Measurements from ENCODE around the gene ITPR2.
"Not testable (repeated sequence)": the region's sequence is repeated elsewhere in the genome, so short reads cannot be mapped to it uniquely, and the experiment has no call there.

ITPR2 gene

DNA sequence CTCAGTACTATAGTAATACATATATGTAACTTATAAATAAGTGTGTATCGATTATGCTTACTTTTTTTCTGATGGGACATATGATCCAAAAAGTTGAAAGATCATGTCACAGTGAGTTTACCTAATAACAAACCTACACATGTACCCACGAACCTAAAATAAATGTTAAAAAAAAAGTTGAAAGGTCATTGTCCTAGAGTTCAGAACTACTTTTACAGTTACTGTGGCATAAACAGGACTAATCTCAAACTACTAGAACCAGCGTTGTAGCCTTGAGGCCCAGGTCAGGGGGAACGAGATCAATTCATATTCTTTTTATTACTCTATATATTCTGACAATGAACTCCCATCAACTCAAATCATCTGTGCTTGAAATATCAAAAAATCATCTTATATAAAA, 81.8 kb downstream of the ITPR2 start:
- no peak for DNase-seq

DNA sequence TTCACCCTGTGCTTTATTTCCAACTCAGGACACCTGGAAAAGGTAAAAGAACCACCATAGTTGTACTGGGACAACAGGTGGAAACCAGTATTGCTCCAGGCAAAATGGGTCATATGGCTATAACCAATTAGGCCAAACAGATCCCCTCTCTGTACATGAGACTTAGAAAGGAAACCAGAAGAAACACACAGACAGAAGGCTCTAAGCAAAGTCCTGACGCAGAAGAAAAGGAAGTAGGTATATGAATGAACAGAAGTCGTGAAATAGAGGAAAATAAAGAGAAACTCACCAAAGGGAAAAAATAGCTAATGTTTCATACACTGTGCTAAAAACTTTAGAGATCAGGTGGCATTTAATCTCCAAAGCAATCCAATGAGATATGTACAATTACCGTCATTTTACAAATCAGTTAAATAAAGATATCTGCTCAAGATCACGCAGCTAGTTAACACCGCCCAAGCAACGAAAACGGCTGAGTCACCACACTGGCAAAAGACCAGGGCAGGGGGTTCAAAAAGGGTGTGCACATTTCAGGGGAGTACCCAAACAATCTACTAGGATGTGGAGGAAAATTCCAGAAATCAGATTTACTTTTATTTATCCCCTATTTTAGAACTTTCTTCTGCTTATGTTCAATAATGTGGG, 82.3 kb downstream of the ITPR2 start:
- no peak for DNase-seq

DNA sequence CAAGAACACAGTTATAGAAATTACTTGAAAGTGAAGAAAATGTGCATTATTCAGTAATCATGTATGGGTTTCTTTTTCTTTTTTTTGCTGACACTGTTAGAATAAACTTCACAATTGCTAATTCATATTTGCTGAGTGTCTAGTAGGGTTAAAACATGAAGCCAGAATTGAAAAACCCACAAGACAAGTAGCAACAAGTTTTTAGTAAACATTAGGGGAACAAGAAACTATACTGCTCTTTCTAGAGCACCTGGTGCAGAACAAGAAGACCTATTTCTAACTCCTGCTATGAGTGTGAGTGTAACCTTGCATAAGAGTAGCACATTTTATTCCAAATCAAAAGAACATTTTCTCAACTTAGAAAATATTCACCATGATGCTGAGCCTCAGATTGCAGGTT, 83.2 kb downstream of the ITPR2 start:
- no peak for DNase-seq

- no peak for DNase-seq
Observed at GRCh38 chr12:26748741-26749431, 84.1 kb downstream of the ITPR2 start.

GRCh38 chr12:26748412-26748740, 84.6 kb downstream of the ITPR2 start:
- no peak for DNase-seq

DNA sequence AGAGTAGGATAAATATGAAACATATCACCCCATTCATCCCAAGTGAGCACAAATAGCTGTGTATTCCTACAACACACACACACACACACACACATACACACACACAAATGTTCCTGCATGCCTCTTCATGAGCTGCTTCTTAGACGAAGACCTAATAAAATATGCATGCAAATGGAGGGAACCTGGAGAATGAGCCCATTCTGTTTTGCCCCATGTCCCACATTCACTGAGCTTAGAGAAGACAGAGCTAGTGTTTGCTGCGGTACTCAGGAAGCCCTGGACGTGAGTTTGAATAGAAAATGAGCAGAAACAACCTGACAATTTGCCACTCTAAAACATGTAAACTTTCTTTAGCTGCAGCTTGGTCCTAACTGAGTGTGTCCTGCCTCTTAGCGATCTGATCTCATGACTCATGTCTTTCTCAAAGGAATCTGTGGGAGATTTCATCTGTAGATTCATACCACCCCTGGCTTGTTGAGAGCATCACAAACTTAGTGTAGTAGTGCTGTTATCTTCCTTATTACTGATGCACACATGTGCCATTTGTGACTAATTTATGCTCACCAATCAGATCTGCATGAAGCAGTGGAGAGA, 86.8 kb downstream of the ITPR2 start:
- no peak for DNase-seq

DNA sequence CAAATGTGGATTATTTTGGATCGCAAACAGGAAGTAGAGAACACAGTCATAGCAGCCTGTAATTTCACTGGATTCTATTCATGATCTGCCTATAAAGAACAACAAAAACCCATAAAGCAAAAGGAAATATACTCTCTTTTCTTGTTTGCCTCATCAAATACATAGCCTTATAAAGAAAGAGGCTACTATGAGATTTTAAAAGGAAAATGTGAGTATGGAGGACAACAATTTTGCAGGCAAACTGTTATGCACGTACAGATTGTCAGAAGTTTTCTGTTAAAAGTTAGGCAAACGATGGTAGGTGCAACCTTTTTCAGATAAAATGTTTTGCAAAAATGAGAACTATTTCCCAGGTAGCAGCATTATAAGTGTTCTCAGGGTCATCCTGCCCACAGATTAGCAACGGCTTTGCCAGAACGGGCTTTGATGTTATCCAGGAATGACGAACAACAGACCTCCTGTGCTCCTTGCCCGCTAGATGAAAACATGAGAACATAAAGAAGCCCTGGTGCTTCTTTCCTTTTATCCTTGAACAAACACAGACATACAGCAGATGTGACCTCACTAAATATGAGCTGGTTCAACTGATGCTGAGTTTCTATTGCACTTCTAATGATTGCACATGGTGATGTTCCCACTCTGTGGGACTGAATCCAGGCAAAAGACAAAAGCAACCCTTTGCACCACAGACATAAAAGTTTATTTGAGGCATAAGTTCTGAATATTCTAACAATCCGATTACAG, 88.1 kb downstream of the ITPR2 start:
- DNase-seq = no peak

DNA sequence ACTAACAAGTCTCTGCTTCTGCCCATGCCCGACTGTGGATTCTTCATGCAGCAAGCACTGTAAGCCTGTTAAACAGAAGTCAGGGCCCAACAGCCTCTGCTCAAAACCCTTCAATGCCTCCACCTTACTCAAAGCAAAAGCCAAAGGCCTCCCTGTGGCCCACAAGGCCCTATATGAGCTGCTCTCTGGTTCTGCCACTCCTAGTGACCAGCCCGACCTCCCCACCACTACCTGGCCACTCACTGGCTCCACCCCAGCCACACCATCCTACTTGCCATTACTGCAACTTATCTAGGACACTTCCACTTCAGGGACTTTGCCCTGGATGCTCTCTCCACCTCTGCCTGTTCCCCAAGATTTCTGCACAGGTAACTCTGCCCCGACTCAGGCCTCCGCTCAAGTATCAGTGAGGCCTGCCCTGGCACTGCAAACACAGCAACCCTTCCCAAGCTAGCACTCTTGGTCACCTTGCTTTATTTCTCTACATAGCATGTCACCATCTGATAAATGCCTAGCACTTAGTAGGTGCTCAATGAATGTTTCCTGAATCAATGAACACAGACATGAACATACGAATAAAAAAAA, 88.9 kb downstream of the ITPR2 start:
- DNase-seq = no peak

DNA sequence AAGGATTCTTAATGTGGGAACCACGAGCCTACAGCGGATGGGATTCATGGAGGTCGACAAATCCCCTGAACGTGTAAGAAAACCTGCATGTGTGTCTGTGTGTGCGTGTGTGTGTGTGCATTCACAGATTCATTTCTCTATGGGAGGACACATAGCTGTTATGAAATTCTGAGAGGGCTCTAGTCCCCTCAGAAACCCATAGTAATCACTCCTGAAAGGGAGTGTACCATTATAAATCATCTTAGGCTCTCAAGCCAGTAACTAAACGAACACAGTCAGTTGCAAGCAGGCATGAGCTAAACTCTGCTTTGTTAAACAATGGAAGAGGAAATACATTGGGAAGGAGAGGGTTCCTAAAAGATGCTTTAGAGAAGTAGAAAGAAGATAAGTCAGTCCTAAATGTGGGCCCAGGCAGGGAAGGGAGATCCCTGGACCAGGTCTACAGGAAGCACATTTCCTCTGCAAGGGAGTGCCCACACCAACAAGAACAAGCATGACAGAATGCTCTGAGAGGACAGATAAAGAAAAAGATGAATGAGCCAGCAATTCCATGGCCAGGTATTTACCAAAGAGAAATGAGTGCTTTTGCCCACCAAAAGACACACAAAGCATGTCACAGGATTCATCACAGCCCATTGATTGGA, 91.3 kb downstream of the ITPR2 start:
- DNase-seq = peak in 1 of 2 experiments; percentile 19

DNA sequence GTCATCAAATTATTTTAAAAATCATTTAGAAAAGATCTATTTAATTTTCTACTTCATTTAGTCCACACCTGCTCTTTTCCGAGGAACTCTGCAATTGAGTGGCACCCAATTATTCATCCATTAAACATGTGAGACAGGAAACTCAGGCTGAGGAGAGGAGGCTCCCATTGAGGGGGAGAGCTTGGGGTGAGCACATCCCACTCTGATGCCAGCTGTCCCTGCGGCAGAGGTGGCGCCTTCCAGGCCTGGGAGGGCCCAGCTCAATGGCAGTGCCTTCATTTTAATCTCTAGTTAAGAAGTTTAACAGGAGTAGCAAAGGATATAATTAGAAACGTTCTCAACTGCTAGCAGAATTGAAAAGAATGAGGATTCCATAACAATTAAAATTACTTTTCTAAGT, 92.0 kb downstream of the ITPR2 start:
- DNase-seq = no peak

DNA sequence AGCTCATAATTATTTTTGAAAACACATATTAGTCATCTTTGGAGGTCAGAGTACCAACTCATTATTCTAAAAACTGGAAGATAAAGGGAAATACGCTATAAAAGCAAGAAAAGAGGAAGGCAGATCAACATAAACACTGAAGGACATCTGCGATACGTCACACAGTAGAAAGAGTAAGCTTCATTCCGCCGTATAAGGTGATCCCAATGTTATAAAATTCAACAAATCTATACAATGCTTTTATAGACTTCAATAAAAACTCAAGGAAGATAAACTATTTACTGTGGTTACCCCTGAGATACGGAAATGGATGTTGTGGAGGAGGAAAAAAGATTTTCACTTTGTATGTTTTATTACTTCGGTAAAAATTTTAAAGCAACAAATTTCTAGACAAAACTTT, 92.6 kb downstream of the ITPR2 start:
- DNase-seq = no peak

GRCh38 chr12:26737487-26738030, 95.4 kb downstream of the ITPR2 start:
- DNase-seq = no peak

DNA sequence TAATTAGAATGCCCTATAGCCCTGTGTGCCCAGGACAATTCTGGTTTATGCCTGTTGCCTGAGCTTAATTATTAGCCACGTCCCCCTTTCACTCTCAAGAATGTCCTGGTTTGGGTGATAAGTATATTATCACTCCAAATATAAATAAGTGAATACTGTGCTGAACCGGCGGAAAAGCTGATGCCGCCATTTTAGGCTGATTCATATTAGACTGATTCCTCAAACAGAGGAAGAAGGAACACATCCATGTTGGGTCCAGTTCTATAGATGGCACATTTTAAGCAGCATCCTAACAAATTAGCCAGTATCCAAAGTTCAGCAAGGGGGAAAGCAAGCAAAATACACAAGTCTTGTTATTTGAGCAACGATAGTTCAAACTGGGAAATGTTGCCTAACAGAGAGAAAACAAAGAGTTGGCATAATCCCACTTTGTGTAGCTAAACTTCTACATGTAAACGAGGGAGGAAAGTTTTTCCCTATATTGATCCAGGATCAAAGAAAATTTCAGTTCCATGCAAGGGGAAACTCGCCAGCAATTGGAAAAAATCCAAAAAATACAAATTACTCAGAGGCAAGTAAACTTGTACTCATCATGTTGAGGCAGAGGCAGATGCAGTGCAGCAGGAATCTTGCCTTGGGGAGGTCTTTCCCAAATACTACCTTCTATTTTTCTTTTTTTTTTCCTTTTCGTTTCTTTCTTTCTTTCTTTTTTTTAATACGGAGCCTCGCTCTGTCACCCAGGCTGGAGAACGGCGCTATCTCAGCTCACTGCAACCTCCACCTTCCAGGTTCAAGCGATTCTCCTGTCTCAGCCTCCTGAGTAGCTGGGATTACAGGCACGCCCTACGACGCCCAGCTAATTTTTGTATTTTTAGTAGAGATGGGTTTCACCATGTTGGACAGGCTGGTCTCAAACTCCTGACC, 96.2 kb downstream of the ITPR2 start:
- no peak for DNase-seq

DNA sequence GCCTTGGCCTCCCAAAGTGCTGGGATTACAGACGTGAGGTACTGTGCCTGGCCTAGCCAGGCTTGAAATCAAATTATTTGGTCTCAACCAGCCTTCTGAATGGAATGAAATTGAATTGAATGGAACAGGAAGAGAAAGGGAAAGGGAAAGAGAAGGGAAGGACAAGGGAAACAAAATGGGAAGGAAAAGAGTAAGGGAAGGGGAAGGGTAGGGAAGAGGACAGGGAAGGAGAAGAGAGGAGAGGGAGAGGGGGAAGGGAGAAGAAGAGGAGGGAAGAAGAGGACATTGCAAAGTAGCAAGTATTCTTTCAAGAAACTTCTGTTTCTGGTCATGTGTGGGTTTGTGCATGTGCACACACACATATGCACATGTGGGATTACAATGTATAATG, 97.8 kb downstream of the ITPR2 start:
- no peak for DNase-seq

- DNase-seq = no peak
Observed at GRCh38 chr12:26734510-26735248, 98.3 kb downstream of the ITPR2 start.

DNA sequence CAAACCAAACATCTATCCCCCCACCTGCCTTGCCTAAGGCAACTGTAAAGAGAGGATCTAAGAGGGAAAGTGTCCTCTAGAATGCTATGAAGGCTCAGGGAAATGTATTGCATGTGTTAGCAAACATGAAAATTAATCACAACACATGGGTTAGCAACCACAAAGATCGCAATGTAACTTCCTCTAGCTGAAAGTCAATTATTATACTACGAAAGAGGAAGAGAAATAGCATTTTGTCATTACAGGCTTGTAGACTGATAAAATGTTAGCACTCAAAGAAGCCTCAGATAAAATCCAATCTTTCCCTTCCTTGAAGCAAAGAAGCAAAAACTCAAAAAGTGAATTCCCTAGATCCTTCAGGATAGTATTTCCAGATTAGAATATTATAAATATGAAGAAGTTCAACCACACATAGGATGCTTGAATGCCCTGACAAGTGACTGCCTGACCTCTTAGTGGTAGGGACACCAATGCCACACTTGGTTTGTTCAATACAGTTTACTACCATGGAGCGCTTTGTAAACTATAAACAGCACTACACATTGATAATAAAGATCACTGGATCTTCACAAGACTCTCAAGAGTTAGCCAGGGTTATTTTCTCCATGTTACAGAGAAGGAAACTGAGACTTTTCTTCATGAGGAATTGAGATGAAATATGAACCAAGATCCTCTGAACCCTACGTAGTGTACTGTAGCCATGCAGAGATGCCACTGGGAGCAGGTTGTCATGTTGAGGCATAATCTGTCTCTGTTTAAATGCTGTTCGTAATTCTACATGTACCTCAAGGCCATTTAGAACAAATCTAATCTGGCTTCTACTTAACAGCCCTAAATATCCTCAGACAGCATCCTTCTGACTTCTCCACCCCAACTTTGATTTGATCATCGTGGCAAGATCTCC, 100.7 kb downstream of the ITPR2 start:
- no peak for DNase-seq

DNA sequence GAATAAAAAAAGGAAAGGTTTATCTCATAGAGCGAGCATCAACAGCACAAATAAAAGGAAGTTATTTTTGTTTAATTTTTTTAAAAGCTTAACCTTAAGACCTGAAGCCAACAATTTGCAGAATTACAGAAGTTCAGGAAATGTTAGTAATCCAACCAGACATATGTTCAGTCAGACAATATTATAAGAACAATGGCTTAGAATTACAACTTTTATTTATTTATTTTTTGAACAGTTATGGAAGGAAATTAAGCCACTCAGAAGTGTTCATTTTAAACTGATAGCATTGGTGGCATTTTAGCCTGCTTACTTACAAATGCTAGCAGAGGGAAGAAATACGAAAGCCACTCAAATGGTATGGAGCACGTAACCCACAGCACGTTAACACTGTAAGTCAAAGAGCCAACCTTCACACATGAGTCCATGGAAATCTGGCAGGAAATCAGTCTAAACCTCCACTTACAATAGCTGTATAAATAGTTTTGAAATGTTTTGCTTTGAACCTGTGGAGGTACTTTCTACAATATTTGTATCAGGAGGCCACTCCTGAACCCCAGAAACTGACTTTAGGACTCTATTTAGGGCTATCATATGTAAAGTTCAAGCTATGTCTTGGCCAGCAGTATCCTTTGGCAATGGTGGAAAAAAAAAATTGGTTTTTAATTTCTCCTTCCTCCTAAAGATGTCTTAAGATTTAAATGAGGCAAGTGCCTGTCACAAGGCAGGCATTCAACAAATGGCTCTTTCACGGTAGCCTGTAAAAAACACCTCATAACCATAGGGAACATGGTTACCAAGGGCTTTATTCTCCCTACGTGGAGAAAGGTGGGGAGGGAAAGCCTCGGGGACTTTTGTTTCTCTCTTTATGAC, 102.3 kb downstream of the ITPR2 start:
- DNase-seq = no peak

DNA sequence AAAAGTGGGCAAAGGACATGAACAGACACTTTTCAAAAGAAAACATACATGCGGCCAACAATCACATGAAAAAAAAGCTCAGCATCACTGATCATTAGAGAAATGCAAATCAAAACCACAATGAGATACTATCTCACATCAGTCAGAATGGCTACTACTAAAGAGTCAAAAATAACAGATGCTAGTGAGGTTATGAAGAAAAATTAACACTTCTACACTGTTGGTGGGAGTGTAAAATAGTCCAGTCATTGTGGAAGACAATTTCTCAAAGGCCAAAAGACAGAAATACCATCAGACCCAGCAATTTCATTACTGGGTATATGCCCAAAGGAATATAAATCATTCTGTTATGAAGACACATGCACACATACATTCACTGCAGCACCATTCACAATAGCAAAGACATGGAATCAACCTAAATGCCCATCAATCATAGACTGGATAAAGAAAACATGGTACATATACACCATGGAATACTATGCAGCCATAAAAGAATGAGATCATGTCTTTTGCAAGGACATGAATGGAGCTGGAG, 103.8 kb downstream of the ITPR2 start:
- DNase-seq = not testable (repeated sequence)
